ENCODE measurements around the gene ACER1.

The ACER1 gene

DNA sequence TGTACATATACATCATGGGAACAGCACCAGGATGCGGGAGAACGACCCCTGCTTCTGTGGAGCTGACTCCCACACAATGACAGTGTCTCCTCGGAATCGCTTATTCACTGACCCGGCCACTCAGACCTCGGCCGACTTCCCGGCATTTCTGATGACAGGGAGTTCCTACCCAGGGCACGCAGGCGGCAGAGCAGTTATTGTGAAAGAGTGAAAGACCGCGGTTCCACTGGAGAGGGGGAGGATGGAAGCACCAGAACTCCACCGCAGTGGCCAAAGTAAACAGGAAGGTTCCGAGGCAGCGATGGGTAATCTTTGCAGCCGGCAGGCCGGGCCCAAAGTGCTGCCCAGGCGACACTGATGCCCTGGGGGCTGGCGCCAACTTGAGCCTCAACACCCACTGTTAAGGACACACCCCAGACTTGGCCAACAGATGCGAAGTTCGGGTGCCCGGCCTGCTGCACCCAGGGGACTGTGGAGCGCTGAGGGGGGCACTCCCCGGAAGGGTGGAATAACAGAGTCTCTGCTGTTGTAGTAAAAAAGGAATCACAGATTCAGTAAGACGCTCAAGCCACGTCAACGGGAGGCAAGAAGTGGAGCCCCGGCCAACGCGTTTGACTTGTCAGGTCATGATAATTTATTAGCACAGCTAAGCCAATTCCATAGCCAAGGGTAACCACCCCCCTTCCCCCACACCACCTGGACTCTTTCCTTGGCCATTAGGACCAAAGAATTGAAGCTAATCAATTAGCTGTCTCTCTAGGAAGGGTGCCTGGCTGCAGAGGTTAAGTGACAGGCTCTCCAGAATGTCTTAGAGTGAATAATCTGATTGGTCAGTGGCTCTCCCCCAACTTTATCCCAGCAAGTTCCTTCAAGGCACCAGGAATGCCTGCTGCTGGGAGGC lies 59.5 kb downstream of the ACER1 start:
- Mint-ChIP-seq H3K27ac (peak overlapping the region; percentile 88 to 94 (median 91)), H3K4me3 (peak overlapping the region; percentile 67 to 76 (median 70)), H3K36me3 (ENCODE audit: low read depth) (peaks cover 32% of the 10 kb centered on the region), H3K27me3 (ENCODE audit: low read depth) (peaks cover 3% of the 10 kb centered on the region), H3K9me3 (no peaks in the 10 kb centered on the region), H3K4me1 (peaks cover 94% of the 10 kb centered on the region)
- TF ChIP-seq, protein P1, sequence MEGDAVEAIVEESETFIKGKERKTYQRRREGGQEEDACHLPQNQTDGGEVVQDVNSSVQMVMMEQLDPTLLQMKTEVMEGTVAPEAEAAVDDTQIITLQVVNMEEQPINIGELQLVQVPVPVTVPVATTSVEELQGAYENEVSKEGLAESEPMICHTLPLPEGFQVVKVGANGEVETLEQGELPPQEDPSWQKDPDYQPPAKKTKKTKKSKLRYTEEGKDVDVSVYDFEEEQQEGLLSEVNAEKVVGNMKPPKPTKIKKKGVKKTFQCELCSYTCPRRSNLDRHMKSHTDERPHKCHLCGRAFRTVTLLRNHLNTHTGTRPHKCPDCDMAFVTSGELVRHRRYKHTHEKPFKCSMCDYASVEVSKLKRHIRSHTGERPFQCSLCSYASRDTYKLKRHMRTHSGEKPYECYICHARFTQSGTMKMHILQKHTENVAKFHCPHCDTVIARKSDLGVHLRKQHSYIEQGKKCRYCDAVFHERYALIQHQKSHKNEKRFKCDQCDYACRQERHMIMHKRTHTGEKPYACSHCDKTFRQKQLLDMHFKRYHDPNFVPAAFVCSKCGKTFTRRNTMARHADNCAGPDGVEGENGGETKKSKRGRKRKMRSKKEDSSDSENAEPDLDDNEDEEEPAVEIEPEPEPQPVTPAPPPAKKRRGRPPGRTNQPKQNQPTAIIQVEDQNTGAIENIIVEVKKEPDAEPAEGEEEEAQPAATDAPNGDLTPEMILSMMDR (IDR thresholded peaks at IDR 0.05; ENCODE audit: unreplicated experiment in 3 of 3) = no peak

DNA sequence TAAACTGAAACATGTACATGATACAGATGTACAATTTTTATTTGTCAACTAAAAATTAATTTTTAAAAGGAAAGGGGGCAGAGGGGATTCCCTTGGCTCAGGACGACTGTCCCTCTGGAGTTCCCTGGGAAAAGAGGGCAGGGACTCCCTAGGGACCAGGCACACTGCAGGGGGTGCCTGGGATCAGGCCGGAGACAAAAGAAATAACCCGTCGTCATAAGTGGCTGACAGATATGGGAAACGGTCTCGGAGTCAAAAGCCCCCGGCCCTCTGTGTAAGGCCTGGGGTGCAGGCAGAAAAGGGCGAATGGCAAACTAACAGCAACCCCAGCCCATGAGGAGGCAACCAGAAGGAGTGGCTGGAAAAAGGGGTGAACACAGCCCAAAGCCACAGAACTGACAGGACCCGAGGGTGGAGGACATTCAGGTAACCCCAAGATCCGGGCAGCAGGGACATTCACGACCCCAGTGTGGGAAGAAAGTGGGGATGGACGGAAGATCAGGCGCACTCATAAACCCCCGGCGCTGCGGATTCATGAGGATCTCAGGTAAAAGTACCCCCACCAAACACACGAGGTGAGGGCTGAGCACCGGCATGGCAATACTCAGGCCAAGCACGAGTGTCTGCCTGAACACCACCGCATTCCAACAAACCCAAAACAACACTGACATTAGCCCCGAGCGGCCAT lies 60.4 kb downstream of the ACER1 start:
- Mint-ChIP-seq H3K36me3 (ENCODE audit: low read depth) (peaks cover 36% of the 10 kb centered on the region), H3K27me3 (ENCODE audit: low read depth) (peaks cover 3% of the 10 kb centered on the region), H3K4me1 (peaks cover 90% of the 10 kb centered on the region), H3K9me3 (no peaks in the 10 kb centered on the region), H3K4me3 (peak overlapping the region; percentile 67 to 76 (median 70)), H3K27ac (peak overlapping the region; percentile 88 to 94 (median 91))
- TF ChIP-seq, protein P1 (IDR thresholded peaks at IDR 0.05; ENCODE audit: unreplicated experiment in 3 of 3) = no peak

DNA sequence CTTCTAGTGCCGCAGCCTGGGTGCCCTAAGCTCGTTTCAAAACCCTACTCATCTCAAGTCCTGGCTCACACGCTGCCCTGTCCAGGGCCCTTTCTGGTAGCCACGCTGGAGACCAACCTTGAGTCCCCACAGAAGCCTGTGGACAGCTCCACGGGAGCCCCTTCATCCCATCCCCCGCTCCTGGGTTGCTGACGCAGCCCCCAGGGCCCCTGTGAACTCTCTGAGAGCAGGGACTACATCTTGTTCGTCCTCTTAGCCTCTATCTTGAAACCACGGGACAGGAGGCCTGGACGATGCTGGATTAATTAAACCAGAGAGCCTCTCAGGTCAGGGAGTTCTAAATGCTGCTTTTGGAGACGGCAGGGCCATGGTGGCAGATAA lies 61.0 kb downstream of the ACER1 start:
- Mint-ChIP-seq H3K9me3 (no peaks in the 10 kb centered on the region), H3K4me3 (peak overlapping the region; percentile 69 to 76 (median 70)), H3K4me1 (peaks cover 85% of the 10 kb centered on the region), H3K36me3 (ENCODE audit: low read depth) (peaks cover 38% of the 10 kb centered on the region), H3K27ac (peak overlapping the region; percentile 88 to 94 (median 91)), H3K27me3 (ENCODE audit: low read depth) (peaks cover 3% of the 10 kb centered on the region)
- TF ChIP-seq, protein P1 (IDR thresholded peaks at IDR 0.05; ENCODE audit: unreplicated experiment in 3 of 3) = no peak

DNA sequence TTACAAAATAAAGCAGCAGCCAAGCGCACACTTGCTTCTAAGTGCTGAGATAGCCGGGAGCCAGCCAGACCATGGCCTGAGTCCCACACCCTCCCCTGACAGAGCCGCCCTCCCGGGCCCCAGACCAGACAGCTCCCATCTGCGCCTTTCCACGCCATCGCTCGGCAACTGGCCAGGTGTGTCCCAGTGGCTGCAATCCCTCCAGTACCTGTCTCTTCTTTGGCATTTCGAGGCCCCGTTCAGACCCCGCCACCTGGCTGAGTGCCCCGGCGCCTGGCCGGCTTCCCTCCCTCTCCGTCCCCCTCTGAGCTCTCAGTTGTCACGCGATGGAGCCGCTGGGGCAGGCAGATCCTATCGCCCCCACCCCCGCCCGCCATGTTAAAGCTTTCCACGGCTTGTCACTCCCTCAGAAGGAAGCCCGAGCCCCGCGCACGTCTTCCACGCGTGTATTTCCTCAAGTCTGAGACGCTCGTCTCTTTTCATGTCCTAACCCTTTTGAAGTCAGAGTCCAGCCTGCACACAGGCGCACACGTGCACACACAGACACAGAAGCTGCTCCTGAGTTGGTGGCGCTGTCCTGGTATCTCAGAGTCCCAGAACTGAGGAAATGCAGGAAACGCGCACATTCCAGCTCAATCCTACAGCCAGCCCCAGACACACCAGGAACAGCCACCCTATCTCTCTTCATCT lies 61.5 kb downstream of the ACER1 start:
- TF ChIP-seq, protein P1 (IDR thresholded peaks at IDR 0.05; ENCODE audit: unreplicated experiment in 3 of 3) = no peak
- Mint-ChIP-seq H3K9me3 (no peaks in the 10 kb centered on the region), H3K27me3 (ENCODE audit: low read depth) (peaks cover 3% of the 10 kb centered on the region)

DNA sequence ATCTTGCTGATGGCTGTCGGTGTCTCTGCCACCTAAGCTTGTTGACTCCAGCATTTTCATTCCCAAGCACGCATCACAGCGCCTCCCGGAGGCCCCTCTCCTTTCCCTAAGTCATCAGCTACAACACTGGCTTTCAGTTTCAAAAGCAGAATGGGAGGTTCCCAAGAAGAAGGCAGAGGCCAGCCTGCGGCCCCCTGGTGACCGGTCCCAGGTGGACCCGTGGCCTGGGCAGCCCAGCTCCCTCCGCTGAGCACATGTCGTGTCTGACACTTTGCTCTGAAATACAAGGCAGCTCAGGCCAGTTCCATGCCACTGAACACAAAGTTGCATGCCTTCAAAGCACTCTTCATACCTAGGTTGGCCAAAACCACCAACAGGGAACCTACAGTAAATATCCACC lies 62.2 kb downstream of the ACER1 start:
- TF ChIP-seq, protein P1 (IDR thresholded peaks at IDR 0.05; ENCODE audit: unreplicated experiment in 3 of 3) = peak; percentile 10 to 30 (median 13)
- Mint-ChIP-seq H3K4me1 (peaks cover 74% of the 10 kb centered on the region), H3K27me3 (ENCODE audit: low read depth) (peaks cover 3% of the 10 kb centered on the region), H3K9me3 (no peaks in the 10 kb centered on the region), H3K27ac (peak overlapping the region; percentile 88 to 94 (median 91)), H3K4me3 (peak overlapping the region; percentile 58 to 70 (median 69)), H3K36me3 (ENCODE audit: low read depth) (peaks cover 41% of the 10 kb centered on the region)

More for the DNA sequence above, 61.5 kb downstream of the ACER1 start:
- H3K4me1 Mint-ChIP-seq = peaks cover 80% of the 10 kb centered on the region
- peak overlapping the region; percentile 88 to 94 (median 91) for H3K27ac Mint-ChIP-seq
- peak overlapping the region; percentile 69 to 76 (median 70) for H3K4me3 Mint-ChIP-seq
- H3K36me3 Mint-ChIP-seq (ENCODE audit: low read depth) = peaks cover 41% of the 10 kb centered on the region
